Mucosa of rectum (tissue), 2 donors: ENCODE measurements around the gene CD300LB.
A peak's percentile ranks its signal among the peaks of the same experiment; 100 is the strongest.
"Not testable (repeated sequence)": the region's sequence is repeated elsewhere in the genome, so short reads cannot be mapped to it uniquely, and the experiment has no call there.

Experiments used
- H3K27ac ChIP-seq, 2 donors: one replicate each; pipeline ENCODE4 v1.7.0; 2013; ENCODE audit warnings: inconsistent platforms in 2 of 2, low read depth in 2 of 2, low read length in 2 of 2
- H3K27me3 ChIP-seq, 2 donors: one replicate each; pipeline ENCODE4 v1.7.0; 2013; ENCODE audit warnings: low read length in 2 of 2; ENCODE audit not compliant: control insufficient read depth in 2 of 2, insufficient read depth in 2 of 2
- H3K36me3 ChIP-seq, 2 donors: one replicate each; pipeline ENCODE4 v1.7.0; 2013; ENCODE audit warnings: low read length in 2 of 2; ENCODE audit not compliant: control insufficient read depth in 2 of 2, insufficient read depth in 2 of 2
- H3K4me1 ChIP-seq, 2 donors: one replicate each; pipeline ENCODE4 v1.7.0; 2013; ENCODE audit warnings: low read length in 2 of 2, mild to moderate bottlenecking in 1 of 2; ENCODE audit not compliant: control insufficient read depth in 2 of 2, insufficient read depth in 2 of 2
- H3K4me3 ChIP-seq, 2 donors: one replicate each; pipeline ENCODE4 v1.7.0; 2013; ENCODE audit warnings: low read length in 2 of 2
- H3K9ac ChIP-seq, 2 donors: one replicate each; pipeline ENCODE4 v1.7.0; 2013; ENCODE audit warnings: low read length in 2 of 2, low read depth in 1 of 2, mild to moderate bottlenecking in 1 of 2
- H3K9me3 ChIP-seq, 2 donors: one replicate each; pipeline ENCODE4 v1.7.0; 2013; ENCODE audit warnings: low read length in 2 of 2; ENCODE audit not compliant: control insufficient read depth in 2 of 2
- donor health status: healthy.
- donor health status: Normal muscosa, but diverticular disease.

The CD300LB gene

DNA sequence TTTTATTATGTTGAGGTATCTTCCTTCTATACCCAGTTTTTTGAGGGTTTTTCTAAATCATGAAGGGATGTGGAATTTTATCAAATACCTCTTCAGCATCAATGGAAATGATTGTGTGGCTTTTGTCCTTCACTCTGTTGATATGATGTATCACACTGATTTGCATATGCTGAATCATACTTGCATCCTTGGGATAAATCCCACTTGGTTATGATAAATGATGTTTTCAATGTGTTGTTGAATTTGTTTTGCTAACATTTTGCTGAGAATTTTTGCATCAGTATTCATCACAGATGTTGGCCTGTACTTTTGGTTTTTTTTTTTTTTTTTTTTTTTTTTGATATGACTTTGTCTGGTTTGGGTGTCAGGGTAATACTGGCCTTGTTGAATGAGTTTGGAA, 23.1 kb downstream of the CD300LB start:
- Histone ChIP-seq H3K4me3 (no peak overlapping the region), H3K4me1 (no peaks in the 10 kb centered on the region), H3K9ac (no peak overlapping the region), H3K36me3 (no peaks in the 10 kb centered on the region), H3K27me3 (no peaks in the 10 kb centered on the region), H3K27ac (no peak overlapping the region), H3K9me3 (no peaks in the 10 kb centered on the region)

GRCh38 chr17:74503949-74504348, 27.3 kb downstream of the CD300LB start:
- not testable (repeated sequence) for H3K4me1 ChIP-seq, H3K27me3 ChIP-seq, H3K27ac ChIP-seq, H3K4me3 ChIP-seq, H3K36me3 ChIP-seq, H3K9ac ChIP-seq, H3K9me3 ChIP-seq

GRCh38 chr17:74502861-74503260, 28.4 kb downstream of the CD300LB start:
- Histone ChIP-seq H3K27ac (no peak overlapping the region), H3K4me1 (no peaks in the 10 kb centered on the region), H3K36me3 (no peaks in the 10 kb centered on the region), H3K9me3 (no peaks in the 10 kb centered on the region), H3K27me3 (no peaks in the 10 kb centered on the region), H3K9ac (no peak overlapping the region), H3K4me3 (no peak overlapping the region)

DNA sequence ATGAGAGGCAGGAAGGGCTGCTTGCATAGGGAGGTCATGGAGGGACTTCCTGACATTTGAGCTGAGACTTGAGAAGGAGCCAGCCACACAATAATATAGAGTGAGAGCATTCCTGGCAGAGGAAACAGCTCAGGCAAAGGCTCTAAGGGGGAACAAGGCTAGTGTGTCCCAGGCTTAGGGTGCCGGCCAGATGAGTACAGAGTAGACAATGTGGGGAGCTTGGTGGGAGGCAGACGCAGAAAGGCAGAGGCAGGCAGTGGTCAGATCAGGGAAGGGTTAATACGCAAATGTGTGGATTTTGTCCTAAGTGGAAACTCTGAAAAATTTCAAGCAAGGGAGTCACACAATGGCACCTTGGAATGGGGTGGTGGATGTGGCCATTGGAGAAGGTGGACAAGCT, 31.3 kb downstream of the CD300LB start:
- Histone ChIP-seq H3K4me1 (no peaks in the 10 kb centered on the region), H3K9me3 (no peaks in the 10 kb centered on the region), H3K27me3 (no peaks in the 10 kb centered on the region)

GRCh38 chr17:74497471-74497870, 33.8 kb downstream of the CD300LB start:
- no peak overlapping the region for H3K4me3 ChIP-seq
- H3K27me3 ChIP-seq = no peaks in the 10 kb centered on the region
- no peak overlapping the region for H3K27ac ChIP-seq
- no peaks in the 10 kb centered on the region for H3K36me3 ChIP-seq
- H3K4me1 ChIP-seq = no peaks in the 10 kb centered on the region
- H3K9me3 ChIP-seq = no peaks in the 10 kb centered on the region
- no peak overlapping the region for H3K9ac ChIP-seq

More for the DNA sequence above, 31.3 kb downstream of the CD300LB start:
- Histone ChIP-seq H3K9ac (no peak overlapping the region), H3K36me3 (no peaks in the 10 kb centered on the region), H3K27ac (no peak overlapping the region), H3K4me3 (no peak overlapping the region)

- Histone ChIP-seq H3K4me3 (no peak overlapping the region), H3K36me3 (no peaks in the 10 kb centered on the region), H3K9me3 (no peaks in the 10 kb centered on the region), H3K4me1 (no peaks in the 10 kb centered on the region), H3K27ac (no peak overlapping the region), H3K9ac (peak overlapping the region in 1 of 2 donors; percentile 8), H3K27me3 (no peaks in the 10 kb centered on the region)
Measured at GRCh38 chr17:74493331-74493833, 37.9 kb downstream of the CD300LB start.

DNA sequence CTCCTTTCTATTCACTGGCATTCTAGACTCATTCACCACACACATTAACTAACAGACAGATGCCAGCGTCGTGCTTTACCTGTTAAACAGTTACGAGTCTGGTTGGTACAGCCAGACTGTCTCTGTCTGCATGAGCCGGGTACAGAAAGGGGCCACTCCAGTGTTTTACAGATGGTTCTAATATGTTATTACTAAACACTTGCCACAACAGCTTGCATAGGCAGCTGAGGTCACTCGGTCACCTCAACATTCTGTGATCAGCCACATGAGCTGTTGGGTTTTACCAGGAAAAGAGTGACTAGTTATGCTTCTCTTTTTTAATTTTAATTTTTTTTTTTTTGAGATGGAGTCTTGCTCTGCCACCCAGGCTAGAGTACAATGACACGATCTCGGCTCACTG, 39.6 kb downstream of the CD300LB start:
- H3K4me3 ChIP-seq = no peak overlapping the region
- H3K27me3 ChIP-seq = no peaks in the 10 kb centered on the region
- no peak overlapping the region for H3K9ac ChIP-seq
- H3K9me3 ChIP-seq = no peaks in the 10 kb centered on the region
- no peaks in the 10 kb centered on the region for H3K36me3 ChIP-seq
- H3K27ac ChIP-seq = no peak overlapping the region
- H3K4me1 ChIP-seq = no peaks in the 10 kb centered on the region

GRCh38 chr17:74490716-74491115, 40.6 kb downstream of the CD300LB start:
- H3K27me3 ChIP-seq = no peaks in the 10 kb centered on the region
- H3K9me3 ChIP-seq = no peaks in the 10 kb centered on the region
- H3K27ac ChIP-seq = no peak overlapping the region
- no peaks in the 10 kb centered on the region for H3K36me3 ChIP-seq
- no peaks in the 10 kb centered on the region for H3K4me1 ChIP-seq
- H3K9ac ChIP-seq = no peak overlapping the region
- no peak overlapping the region for H3K4me3 ChIP-seq

- not testable (repeated sequence) for H3K27me3 ChIP-seq, H3K9ac ChIP-seq, H3K4me3 ChIP-seq, H3K4me1 ChIP-seq, H3K9me3 ChIP-seq, H3K36me3 ChIP-seq, H3K27ac ChIP-seq
Measured at GRCh38 chr17:74488276-74488675, 43.0 kb downstream of the CD300LB start.

- H3K9me3 ChIP-seq = no peaks in the 10 kb centered on the region
- no peaks in the 10 kb centered on the region for H3K4me1 ChIP-seq
- H3K27ac ChIP-seq = no peak overlapping the region
- H3K4me3 ChIP-seq = no peak overlapping the region
- H3K9ac ChIP-seq = no peak overlapping the region
- H3K36me3 ChIP-seq = no peaks in the 10 kb centered on the region
- H3K27me3 ChIP-seq = no peaks in the 10 kb centered on the region
Measured at GRCh38 chr17:74485841-74486240, 45.4 kb downstream of the CD300LB start.
